GM21825 (cell line): ENCODE results near the gene GCFC2.
A peak's percentile ranks its signal among the peaks of the same experiment; 100 is the strongest.
"Not testable (repeated sequence)": the region's sequence is repeated elsewhere in the genome, so short reads cannot be mapped to it uniquely, and the experiment has no call there.

Experiments
- ATAC-seq: cut with Tn5 transposase; IDR thresholded peaks from one replicate; pipeline ENCODE4 v1.9.1; 2021; ENCODE audit warnings: mild to moderate bottlenecking, moderate library complexity; ENCODE audit not compliant: unreplicated experiment

Gene GCFC2

DNA sequence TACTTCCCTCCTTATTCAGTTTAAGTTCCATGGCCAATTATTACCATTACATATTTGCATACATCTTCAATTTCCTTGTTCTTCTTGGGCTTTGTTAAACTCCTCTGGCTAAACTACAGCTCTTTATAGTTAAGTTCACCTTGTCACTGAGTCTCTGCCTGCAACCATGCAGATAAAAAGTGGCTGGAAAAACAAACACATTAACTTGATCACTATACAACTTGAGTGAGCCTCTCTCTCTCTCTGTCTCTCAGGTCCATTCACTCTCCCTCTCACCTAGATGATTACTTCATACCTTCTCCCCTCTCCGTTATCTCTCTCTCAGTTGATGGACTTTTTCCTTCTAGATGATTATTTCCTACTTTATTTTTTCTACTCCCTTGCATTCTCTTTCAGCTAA, 30.3 kb downstream of the GCFC2 start:
- ATAC-seq = no peak

DNA sequence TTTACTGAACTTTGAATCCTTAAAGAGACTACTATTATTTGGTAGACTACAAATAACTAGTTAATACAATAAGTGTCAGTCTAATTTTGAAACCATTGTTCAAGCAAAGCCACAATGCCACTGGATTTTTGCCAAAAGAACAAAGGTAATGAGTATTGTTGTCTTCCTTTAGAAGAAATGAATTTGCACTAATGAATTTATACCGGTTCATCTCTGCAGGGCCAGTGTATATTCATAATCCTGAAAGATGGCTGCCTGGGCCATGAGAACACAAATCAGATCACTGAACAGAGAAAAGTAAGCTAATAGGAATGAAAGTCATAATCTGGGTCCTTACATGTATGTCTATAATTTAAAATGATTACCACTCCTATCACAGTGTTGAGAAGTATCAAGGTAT, 31.2 kb downstream of the GCFC2 start:
- ATAC-seq = no peak

DNA sequence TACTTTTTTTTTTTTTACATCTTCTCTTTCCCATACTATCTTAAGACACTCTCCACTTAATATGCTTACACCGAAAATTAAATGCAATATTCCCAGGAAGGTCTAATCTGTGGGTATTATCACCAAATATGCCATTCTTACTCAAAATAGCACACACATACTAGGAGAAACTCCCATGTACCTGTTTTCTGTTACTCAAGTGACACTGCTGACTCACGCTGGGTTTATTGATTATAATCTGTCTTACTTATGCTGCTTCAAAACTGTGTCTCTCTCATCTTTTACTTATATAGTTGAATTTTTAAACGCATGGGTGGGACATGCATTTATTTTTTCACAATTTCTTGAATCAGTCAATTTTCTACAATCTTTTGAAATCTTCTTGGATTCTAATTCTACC, 34.3 kb downstream of the GCFC2 start:
- no peak for ATAC-seq

DNA sequence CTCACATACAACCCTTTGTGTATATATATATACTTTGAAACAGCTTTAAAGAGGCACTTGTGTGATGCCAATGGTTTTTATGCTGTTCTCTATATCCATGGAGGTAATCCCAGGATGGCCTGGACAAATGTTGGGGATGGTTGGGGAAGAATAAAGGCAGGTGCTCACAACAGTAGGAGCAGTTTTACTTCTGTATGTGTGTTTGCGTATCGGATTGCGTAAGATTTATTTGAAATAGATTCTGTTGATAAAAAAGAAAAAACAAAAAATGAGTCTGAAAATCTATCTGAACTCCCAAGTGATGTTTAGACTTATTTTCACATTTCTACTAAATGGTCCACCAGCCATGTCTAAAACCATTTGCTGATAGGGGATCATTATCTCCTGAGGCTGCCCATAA, 34.8 kb downstream of the GCFC2 start:
- no peak for ATAC-seq

DNA sequence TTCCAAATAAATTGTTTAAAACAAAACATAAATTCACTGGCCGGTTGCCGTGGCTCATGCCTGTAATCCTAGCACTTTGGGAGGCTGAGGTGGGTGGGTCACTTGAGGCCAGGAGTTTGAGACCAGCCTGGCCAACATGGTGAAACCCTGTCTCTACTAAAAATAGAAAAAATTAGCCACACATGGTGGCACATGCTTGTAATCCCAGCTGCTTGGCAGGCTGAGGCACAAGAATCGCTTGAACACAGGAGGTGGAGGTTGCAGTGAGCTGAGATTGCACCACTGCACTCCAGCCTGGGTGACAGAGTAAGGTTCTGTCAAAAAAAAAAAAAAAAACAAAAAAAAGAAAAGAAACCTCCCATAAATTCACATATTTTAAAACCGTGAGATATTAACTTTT, 35.3 kb downstream of the GCFC2 start:
- not testable (repeated sequence) for ATAC-seq

DNA sequence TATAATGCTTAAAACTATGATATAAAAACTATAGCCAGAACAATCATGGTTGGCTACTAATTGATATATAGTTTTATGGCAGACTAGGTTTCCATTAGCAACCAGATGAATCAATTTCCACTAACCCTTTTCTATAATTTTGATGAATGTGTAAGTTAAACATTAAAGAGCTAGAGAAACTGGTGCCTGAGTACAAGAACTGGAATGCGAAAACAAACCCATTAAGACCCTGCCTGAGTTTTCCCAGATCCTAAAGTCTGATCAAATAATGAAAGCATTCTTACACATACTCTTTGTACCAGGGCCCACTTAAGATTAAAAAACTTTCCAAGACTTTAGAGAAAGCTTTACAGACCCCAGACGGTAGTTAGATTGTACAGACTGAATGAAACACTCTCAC, 42.8 kb downstream of the GCFC2 start:
- no peak for ATAC-seq

DNA sequence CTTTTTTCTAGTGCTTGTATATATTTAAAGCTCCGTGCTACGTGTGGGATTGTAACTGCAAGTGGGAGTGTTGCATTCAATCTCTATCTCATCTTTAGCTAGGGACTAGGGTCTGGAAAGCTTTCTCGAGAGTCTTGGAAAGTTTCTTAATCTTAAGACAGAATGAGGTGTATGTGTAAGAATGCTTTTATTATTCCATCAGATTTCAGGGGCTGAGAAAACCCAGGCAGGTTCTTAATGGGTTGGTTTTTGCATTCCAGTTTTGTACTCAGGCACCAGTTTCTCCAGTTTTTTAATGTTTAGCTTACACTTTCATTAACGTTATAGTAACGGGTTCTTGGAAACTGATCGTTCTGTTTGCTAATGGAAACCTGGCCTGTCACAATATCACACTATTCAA, 43.8 kb downstream of the GCFC2 start:
- no peak for ATAC-seq

DNA sequence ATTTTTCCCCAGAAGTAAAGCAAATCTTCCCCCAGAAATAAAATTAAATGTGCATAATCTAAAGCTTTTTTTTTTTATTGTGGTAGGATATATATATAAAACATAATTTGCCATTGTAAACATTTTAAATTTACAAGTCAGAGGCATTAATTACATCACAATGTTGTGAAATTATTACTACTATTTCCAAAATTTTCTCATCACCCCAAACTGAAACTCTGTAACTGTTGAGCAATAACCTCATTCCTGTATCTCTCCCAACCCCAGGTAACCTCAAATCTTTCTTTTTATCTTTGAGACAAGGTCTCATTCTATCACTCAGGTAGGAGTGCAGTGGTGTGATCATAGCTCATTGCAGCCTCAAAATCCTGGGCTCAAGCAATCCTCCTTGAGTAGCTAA, 52.9 kb downstream of the GCFC2 start:
- no peak for ATAC-seq

DNA sequence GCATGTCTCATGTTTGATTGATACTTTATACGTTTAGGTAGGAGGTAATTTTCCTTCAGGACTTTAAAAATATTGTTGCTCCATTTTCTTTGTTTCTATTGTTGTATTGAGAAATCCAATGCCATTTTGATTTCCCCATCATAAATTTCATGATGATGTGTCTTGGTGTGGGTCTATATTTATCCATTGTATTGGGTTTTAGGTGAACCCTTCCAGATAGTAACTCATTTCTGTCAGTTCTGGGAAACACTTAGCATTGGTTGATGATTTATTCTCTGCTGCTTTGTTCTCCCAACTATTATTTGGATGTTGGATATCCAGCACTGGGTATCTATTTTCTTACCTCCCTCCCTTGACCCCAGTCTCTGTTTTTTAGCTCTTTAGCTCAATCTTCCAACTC, 54.2 kb downstream of the GCFC2 start:
- no peak for ATAC-seq

DNA sequence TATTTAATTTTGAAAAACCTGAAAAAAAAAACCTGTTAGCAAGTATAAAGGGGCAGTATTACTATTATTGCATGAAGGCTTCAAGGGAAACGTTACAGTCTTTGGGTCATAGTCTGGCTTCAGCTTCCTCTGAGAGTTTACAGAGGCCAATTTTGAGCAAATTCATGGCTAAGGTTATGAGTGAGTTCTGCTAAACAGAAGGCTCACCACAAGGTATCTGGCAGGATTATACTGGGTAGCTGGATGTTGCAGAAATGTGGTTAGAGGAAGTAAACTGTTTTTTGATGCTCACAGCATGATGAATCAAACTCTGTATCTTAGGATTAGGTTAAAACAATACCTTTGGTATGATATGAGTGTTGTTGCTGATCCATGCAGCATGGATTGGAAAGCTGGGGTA, 54.9 kb downstream of the GCFC2 start:
- no peak for ATAC-seq

DNA sequence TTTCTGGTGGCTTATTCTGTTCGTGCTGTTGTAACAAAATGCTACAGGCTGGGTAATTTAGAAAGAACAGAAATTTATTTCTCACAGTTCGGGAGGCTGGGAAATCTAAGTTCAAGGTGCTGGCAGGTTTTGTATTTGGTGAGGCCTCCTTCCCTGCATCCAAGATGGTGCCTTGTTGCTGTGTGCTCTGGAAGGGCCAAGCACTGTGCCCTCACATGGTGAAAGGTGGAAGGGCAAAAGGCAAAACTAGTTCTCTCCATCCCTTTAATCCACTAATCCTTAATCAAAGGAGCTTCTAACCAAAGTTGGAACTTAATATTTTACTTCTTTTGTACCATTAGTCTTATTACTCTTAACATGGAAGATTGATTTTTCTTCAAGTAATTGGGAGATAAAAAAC, 56.7 kb downstream of the GCFC2 start:
- no peak for ATAC-seq

DNA sequence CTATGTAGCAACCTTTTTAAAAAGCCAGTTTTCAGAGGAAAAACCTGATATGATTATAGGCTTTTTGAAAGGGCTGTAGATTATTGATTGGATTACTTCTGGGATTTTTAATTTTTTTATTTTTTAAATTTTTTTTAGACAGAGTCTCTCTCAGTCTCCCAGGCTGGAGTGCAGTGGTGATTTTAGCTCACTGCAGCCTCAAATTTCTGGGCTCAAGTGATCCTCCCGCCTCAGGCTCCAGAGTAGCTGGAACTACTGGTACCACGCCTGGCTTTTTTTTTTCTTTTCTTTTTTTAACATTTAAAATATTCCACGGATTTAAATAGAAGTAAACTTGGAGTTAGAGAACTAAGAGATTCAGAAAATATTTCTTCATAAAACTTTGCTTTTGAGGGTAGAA, 62.9 kb downstream of the GCFC2 start:
- ATAC-seq = no peak

DNA sequence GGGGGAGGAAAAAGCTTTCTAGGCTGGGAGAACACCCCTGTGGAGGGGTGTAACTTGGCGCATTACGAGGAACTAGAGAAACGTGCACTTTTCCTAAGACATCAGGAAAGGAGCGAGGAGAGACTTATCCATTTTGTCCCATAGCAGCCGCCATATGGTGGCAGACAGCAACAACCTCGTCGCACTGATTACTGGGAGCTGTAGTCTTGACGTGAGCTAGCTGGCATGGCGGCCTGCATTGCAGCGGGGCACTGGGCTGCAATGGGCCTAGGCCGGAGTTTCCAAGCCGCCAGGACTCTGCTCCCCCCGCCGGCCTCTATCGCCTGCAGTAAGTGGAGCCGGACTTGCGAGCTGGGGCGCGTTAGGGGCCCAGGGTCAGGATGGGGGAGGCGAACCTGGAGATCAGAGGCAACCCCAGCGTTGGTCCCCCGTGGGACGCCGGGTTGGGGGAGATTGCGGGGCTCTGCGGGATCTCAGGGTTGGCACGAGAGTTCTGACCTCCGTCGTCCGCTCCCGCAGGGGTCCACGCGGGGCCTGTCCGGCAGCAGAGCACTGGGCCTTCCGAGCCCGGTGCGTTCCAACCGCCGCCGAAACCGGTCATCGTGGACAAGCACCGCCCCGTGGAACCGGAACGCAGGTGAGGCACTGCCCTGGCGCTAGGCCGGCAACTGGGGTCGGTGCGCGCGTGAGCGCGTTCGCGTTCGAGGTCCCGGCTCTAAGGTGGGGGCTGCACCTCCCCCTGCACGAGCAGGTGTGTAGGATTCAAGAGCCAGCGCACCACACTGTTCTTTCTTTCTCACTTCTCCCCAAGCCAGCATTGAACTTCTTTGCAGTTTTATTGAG, 63.9 kb downstream of the GCFC2 start, which contains the start of gene MRPL19:
TSS of gene MRPL19 (plus strand) at position 201 of the 843 bp plus-strand sequence. CDS start at position 226, 25 bp downstream.
- ATAC-seq = peak; percentile 96

DNA sequence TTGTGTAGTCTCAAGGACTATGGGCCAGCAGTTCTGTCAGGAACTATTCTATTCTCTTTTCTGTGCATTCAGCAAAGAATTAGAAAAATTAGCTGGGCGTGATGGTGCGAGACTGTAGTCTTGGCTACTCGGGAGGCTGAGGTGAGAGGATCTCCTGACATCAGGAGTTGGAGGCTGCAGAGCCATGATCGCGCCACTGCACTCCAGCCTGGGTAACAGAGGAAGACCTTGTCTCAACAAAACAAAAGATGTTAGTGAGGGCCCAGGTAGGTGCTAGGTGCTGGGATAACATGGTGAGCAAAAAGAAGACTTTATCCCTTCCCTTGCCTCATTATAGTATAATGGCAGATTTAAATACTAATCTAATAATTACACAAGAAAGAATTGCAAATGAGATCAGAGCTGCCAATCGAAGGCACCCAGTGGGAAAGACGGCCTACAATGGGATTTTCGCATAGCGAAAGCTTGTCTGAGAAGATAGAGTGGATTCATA, 64.6 kb downstream of the GCFC2 start:
- peak; percentile 2 for ATAC-seq

DNA sequence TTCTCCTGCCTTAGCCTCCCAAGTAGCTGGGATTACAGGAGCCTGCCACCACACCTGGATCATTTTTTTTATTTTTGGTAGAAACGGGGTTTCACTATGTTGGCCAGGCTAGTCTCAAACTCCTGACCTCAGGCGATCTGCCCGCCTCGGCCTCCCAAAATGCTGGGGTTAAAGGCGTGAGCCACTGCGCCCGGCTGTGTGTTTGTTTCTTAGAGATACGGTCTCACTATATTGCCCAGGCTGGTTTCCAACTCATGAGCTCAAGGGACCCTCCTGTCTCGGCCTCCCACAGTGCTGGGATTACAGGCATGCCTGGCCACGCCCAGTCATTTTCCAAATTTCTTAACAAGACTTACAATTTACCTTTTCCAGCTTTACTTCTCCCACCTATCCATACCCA, 65.1 kb downstream of the GCFC2 start:
- no peak for ATAC-seq

DNA sequence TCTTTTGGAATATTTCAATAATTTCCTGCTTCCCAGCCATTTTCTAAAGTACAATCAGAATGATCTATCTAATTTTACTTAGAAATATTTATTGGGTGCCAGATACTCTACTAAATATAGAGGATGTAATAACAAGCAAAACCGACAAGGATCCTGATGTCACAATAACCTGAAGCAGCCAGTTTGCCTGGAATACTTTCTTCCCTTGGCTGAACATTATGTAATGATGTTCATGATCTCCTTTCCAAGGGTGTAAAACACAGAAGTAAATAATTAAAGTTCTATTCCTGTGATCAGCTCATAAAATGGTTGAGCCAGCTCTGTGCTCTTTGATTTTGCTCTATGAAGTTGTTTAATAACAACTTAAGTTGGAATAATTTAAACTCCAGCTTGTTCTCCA, 66.7 kb downstream of the GCFC2 start:
- no peak for ATAC-seq

DNA sequence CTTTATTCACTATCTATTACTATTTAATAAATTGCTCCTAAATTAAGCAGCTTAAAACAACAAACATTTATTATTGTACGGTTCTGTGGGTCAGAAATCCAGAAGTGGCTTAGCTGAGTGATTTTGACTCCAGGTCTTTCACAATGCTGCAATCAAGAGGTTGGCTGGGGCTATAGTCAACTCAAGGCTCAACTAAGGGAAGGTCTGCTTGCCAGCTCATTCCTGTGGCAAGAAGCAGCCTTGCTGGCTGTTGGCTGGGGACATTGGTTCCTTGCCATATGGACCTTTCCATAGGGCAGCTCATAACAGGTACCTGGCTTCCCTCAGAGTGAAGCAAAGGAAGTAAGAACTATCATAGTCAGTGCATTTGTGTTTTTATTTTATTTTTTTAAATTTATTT, 69.1 kb downstream of the GCFC2 start:
- no peak for ATAC-seq

DNA sequence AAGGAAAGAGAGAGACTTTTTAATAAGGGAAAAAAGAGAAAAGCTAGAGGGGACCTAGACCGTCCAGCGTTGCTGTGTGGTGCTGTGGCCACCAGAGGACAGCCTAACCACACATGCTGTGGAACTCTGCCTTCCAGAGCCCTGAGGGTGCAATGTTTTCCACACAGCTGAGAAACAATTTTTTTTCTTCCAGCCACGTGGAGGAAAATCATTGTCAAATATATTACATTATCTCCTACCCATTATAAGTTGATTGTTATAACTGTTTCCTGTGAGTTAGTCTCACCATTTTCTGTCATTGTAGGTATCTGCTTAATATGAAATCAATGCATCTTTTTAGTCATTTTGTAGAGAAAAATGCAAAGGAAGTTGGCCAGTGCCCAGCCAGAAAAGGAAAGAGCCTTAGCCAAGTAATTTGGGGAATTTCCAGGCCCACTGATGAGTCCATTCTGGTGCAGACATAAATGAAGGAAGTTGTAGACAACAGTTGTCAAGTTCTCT, 70.0 kb downstream of the GCFC2 start:
- ATAC-seq = peak; percentile 97

DNA sequence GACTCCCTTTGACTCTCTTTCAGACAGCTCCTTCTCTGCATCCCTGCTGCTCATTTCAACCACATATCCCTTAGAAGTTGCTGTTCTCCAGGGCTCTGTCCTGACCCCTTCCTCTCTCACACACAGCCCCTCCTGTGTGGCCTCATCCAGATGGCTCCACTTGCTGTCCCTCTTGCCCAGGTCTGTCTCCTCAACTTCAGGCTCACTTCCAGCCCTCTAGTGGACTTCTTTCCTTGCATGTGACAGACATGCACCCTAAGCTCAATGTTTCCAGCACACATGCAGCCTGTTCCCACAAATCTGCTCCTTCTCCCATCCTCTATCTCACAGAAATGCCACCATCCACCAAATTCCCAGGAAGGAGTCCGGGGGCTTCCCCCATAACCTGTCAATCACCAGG, 73.1 kb downstream of the GCFC2 start:
- no peak for ATAC-seq

DNA sequence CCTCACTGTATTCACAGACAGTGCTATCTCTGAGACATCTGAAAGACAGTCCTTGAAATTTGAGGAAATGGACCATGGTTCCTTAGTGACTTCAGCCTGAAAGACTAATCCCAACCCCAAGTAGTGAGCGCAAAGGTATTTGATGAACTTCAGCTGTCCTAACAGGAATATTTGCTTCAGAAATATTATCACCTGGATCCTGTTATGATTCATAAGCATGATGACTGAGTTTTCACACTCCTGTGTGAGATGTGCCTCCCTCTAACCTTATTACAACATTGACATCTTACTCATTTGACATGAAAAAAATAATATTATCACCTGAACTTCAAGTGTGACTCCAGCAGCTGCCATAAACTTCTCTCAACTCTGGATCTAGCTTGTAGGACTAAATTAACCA, 75.8 kb downstream of the GCFC2 start:
- no peak for ATAC-seq

DNA sequence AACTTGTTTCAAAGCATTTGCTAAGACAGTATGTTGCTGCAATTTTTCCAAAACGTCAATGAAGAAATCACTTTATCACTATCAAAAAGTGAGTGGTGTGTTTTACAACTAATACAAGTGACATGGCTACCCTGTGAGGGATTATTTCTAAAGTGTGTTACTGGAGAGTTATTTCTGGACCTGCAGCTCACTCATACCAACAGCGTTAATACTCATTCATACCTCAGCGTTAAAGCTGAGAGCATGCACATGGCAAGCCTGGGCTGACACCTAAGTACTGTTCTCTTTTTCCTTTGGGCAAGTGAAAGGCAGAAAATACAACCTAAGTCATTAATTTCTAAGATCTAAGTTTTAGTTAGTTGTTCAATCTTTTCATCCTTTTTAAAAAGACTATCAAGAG, 77.1 kb downstream of the GCFC2 start:
- no peak for ATAC-seq

DNA sequence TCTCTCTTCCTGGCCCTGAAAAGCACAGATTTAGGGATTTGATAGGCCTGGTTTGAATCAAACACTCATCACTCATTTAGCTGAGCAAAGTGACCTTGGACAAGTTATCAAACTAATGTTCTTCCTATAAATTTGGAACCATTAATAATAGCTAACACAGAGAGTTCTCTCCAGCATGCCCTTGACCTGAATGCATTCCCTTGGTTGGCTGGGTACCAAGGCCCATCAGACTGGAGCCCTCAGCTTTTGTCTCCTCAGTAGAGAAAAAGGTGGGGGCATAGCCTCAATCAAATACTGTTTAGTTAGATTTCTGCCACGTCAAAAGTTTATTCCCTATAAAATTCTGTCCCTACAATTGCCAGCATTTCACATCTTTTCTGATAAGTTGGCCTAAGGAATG, 77.9 kb downstream of the GCFC2 start:
- no peak for ATAC-seq
